GM19397 (cell line): Measurements from ENCODE around the gene GABARAPL2.
"Not testable (repeated sequence)": the region's sequence is repeated elsewhere in the genome, so short reads cannot be mapped to it uniquely, and the experiment has no call there.

Experiments used
- ATAC-seq: cut with Tn5 transposase; IDR thresholded peaks from one replicate; pipeline ENCODE4 v1.9.1; 2021; ENCODE audit warnings: mild to moderate bottlenecking, moderate library complexity; ENCODE audit not compliant: unreplicated experiment

Gene GABARAPL2, protein sequence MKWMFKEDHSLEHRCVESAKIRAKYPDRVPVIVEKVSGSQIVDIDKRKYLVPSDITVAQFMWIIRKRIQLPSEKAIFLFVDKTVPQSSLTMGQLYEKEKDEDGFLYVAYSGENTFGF

DNA sequence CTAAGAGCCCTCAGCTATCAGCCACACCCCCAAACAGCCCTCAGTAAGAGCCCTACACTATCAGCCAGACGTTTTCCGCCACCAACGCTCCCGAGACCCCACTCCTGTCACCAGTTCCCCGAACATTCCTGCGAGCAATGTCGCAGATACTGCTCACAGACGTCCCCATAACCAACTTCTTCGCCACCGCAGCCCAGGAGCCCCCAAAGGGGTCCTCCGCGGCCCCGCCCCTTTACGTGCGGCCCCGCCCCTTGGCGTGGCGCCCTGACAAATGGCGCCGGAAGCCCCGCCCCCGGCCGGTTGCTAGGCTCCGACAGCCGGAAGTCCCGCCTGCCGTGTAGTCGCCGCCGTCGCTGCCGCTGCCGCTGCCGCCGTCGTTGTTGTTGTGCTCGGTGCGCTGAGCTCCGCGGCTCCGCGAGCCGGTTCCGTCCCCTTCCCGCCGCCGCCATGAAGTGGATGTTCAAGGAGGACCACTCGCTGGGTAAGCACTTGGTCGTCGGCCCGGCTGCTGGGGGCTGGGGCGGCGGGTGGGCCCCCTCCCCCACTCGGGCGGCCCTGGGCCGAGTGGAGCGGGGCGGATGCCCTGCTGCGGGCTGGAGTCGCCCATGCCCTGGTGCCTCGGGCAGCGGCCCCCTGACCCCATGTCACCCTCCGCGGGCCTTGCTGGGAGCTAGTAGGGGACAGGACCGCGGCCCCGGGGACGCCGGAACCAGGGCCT lies at the start of gene GABARAPL2:
Gene GABARAPL2, plus strand, starts transcription at position 340 of the 718 bp plus-strand sequence. Its CDS starts 108 bp downstream, at position 448.
- peak; percentile 81 for ATAC-seq

DNA sequence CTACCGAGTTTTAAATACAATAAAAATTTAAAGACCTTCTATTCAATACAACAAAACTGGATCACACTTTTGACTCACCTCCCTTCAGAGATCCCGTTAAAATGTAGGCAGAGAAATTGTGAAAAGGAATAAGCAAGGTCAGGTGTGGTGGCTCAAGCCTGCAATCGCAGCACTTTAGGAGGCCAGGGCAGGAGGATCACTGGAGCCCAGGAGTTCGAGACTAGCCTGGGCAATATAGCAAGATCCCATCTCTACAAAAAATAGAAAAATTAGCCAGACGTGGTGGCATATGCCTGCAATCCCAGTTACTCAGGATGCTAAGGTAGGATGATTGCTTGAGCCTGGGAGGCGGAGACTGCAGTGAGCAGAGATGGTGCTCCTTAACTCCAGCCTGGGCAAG lies 47.0 kb upstream of the GABARAPL2 start:
- ATAC-seq: no peak

DNA sequence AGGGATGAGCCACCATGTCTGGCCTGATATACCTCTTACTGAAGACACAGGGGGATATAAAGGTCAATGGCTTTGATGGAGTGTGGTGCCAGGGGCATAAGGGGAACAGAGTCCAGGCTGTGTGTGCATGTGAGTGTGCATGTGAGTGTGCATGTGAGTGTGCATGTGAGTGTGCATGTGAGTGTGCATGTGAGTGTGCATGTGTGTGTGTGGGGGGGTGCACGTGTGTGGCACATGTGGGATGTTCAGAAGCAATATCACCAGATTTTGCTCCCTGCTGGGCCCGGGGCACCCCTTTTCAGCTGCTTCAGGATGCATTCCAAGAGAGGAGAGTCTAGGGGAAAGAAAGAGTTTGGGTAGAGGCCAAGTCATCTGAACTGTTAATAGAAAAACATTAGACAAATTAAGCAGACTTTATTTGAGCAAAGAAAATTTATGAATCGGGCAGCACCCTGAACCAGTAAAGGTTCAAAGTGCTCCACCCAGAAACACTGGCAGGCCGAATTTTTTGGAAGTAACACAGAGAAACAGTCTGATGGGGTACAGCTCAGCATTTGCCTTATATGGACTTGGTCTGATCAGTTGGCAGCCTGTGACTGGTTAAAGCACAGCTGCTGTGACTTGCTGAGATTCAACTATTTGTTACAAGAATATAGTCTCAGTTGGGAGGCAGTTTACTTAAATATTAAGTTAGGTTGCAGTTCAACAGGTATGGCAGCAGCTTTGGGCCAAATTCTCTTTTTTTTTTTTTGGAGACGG lies 40.0 kb upstream of the GABARAPL2 start:
- ATAC-seq: no peak

DNA sequence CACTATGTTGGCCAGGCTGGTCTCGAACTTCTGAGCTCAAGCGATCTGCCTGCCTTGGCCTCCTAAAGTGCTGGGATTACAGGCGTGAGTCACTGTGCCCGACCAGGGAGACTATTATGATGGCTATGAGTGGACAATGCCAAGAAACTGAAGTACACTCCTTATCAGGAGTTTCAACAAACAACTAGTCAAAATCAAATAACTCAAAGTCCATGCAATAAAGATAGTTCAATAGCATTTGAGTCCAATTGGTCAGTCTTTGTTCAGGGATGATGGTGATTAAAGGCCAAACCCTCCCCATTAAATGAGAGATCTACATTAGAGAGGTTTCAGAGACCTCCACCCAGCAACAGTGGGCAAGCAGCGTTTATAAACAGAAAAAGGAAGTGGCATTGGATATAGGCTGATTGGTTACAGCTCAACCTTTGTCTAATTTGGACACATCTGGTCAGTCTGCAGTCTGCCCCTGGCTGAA lies 38.3 kb upstream of the GABARAPL2 start:
- ATAC-seq: no peak

DNA sequence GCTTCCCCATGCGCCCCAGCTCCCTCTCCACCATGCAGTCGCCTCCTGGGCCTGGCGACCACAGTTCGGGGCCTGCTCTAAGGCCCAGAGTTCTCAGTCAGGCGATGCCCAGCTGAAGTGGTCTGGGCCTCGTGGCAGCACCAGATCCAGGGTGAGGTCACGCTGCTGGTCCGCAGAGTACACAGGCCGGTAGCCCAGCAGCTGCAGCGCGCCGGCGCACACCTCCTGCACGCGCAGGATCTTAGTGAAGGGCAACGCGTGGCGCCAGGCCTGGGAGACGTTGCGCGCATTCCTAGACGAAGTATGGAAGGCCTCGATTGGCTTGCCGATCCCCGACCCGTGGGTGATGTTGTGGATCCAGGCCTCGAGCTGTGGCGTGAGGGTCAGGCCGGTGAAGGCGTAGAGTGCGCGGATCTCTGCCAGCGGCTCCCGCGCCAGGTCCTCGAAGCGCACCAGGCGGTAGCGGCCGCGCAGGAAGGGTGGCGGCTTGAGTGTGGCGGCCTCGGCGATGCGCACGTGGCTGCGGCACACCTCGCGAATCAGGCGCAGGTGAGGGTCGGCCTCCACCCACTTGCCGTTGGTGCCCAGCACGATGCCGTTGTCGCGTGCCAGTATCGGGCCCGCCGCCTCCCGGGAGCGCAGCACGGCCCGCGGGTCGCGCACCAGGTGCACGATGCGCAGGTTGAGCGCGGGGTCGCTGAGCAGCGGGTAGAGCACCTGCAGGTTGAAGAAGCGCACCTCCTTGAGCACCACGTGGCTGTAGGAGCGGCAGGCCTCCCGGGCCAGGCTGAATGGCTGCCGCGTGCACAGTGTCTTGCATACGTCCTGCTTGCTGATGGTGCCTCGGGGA lies 36.9 kb upstream of the GABARAPL2 start:
- no peak for ATAC-seq

DNA sequence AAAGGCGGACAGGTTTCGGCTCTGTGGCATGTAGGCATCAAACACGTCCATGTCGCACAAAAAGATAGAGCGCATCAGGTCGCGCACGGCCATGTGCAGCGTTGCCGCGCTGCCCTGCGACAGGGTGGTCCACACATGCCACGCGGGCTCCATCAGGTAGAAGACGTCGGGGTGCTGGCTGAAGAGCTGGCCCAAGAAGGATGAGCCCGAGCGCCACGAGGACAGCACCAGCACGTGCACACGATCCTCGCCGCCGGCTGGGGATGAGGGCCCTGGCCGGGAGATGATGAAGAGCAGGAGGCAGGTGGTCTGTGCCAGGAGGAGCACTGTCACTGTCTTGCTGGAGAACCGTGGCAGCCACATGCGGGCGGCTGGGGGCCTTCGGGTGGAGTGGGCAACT lies 36.2 kb upstream of the GABARAPL2 start:
- no peak for ATAC-seq

DNA sequence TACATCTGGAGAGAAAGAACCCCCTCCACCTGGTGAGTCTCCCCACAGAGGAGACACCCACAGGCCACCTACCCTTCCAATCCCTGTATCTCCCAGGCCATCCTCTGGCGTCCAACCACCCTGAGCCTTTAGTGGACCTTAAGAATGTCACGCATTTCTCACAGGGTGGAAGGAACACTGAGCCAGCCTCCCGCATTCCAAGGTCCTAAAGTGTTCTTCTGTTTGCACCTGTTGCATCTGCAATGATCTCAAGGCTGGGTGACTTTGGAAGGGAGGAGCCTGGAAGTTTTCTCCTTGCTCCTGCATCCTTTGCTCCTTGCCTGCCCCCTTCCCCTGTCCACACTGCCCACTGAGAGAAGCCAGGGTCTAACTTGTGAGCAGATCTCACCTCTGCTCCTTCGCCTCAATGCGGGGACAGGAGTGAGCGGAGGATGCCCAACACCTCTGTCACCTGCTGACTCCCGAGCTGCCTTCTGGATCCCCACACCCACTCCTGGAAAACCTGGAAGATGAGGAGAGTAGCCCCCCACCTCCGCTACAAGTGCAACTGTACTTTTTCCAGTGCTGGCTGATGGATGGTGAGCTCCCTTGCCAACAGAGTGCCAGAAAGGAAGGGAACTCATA lies 33.9 kb upstream of the GABARAPL2 start:
- no peak for ATAC-seq

DNA sequence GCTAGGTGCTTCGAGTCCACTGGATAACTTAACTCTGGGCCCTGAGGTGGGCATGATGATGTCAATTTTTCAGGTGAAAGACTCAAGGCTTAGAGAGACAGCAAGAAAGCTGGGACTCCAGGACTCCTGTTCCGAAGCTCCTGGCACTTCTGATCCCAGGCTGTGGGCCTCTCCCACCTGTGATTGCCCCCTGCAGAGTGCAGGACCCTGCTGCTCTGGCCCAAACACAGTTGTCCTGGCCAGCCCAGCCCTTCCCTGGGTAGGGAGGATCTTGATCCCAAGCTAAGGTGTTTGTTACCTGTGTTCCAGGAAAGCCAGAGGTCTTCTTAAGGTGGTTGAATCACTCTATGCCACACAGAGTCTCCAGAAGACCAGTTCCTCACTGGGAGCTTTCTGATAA lies 33.4 kb upstream of the GABARAPL2 start:
- ATAC-seq: no peak

DNA sequence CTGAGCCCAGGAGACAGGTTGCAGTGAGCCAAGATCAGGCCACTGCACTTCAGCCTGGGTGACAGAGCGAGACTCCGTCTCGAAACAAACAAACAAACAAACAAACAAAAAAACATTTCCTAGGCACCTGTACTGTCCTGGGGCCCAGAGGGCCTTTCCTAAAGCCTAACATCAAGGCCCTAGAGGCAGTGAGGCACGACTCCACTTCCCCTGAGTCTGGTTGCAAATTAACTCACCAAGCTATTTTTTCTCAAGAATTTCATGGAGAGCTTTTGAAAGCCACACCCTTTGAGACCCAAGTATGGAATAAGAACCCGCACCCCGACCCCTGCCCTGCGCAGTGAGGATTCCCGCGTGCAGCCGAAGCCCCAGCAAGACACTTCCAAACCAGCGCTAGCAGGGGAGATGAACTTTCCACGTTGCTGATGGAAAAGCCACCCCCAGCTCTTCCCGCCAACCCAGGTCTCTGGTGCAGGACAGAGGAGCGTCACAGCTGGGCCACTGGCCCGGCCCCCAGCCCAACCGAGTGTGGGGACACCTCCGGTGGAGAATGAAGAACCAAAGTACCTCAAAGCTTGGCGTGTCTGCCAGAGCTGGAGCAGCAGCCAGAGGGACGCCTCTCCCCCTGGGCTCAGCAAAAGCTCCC lies 31.5 kb upstream of the GABARAPL2 start:
- no peak for ATAC-seq

DNA sequence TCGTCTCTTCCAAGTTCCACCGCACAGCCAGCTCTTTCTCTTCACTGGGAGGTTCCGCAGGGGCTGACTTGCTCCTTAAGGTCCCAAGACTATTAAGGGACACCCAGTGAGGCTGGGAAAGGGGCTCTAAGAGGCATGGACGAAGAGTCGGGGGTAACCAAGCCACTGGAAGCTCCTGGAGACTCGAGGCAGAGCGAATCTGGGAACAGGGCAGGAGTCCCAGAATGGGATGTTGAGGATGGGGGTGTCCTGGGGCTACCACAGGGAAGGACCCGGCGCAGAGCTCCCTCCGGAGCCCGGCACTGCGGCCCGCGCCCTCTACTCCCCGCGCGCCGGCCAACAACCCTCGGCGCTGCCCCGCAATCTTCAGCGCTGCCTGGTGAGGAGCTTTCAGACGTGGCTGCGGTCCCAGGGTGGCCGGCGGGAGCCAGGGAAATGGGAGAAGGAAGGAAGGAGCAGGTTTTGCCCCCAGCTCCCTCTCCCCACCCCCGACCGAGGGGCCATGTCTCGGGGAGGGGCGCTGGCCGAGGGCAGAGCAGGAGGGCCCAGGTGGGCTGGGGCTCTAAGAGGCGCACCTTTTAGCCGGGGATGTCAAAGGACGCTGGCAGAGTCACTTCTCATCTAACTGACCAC lies 30.9 kb upstream of the GABARAPL2 start:
- ATAC-seq: no peak

DNA sequence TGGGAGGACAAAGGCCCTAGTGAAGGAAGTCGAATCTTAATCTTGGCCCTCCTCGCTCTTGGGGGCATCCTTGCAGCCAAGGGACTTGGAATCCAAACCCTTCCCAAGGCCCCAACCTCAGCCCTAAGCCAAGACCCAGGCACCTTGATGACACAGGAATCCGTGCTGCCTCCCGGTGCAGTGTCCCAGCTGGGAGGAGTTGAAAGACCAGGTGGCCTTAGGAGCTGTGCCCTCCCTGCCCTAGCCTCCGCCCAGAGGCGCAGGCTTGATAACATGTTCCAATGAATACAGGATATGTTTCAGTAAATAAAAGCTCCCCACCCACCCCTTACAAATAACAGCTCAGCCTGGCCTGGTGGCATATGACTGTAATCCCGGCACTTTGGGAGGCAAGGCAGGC lies 30.3 kb upstream of the GABARAPL2 start, which contains the start of gene CHST5:
Gene CHST5, minus strand, starts transcription at position 208 of the 400 bp plus-strand sequence. CDS start 5,724 bp downstream, outside the sequence.
- no peak for ATAC-seq

DNA sequence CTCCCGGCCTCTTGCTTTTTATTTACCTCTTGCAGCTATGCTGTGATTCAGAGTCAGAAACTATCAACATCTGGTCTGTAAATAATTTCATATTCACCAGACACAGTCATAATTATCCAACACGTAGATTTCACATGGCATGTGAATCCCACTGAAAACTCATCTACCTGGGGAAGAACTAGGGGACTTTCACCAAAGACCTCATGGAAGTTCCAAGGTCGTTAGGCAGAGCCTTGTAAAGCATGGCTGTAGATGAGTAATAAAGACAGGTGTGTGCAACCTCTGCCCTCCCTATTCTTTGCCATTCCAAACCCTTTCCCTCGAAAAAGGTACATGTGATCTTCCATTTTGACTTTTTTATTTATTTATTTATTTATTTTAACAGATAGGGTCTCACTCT lies 28.4 kb upstream of the GABARAPL2 start:
- ATAC-seq: no peak

DNA sequence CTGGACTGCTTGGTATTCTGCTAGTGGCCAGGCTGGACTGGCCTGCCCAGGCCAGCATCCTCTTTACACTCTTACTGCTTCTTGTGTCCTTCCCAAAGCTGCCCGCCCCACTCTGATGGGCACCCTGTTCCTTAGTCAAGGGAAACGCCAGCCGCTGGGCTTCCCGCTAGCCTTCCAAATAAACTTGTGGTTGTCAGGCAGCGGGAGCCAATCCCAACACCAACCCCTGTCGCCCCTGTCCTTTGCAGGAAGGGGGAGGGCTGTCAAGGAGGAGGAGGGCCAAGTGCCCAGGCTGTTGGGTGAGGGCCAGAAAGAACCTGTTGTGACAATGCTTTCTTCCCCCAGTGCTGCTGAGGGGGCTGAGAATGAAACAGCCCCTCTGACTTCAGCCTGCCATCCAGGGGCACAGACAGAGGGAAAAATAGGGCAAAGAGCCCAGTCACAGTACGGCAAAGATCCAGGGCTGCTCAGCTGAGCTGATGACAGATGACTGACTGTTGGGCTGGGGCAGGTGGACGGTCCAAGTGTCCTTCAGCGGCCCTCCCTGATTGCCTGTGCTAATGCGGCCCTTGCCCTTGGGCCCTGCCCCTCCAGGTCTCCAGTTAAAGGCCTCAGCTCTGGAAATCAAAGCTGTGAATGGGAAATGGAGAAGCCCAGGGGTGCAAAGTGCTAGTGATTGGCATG lies 27.2 kb upstream of the GABARAPL2 start:
- ATAC-seq: not testable (repeated sequence)

DNA sequence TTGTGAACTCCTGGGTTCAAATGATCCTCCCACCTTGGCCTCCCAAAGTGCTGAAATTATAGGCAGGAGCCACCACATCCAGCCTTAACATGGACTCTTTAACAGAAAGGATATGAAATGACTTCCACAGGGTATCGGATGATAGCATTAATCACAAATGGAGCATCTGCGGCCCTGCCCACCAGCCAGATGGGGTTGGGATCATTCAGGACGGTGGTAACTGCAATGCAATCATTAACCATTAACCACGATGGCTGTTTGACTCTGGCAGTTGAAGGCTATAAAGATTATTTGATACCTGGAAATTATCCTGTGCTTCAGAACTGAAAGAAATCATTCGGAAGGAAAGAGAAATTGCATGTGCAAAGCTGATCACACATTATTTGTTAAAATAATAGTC lies 24.9 kb upstream of the GABARAPL2 start:
- ATAC-seq: no peak

DNA sequence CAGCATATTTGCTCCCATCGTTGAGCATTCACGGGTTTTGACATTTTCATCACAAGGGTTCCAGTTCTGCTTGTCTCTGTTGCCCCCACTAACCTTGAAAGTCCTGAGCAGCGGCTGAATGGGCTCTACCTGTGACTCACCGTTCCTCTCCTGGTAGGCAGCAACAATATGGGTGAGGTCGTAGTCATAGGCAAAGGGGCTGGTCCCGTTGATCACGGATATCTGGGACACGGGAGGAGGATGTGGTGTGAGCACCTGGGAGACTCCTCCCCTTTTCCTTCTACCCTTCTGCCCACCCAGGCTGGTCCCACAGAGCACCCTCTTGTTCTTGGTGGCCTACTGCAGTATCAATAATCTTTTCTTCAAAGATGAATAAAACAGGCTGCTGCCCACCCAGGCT lies 23.7 kb upstream of the GABARAPL2 start:
- ATAC-seq: not testable (repeated sequence)

DNA sequence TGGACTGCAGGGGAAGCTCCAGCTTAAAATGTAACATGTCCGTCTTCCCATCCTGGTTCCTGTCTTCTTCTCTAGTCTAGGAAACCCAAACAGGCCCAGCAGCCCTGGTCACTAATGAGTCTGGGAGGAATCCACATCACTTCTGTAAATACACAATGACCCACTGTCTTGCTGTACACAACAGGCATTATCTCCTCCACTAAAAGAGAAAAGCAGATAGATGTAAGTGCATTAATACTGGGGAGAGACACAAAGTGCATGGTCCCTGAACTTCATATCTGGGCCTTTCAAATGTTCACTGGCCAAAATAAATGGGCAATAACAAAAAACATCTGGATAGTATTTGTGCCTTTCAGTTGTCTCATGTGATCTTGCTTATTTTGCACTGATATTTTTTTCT lies 20.3 kb upstream of the GABARAPL2 start:
- ATAC-seq: not testable (repeated sequence)

DNA sequence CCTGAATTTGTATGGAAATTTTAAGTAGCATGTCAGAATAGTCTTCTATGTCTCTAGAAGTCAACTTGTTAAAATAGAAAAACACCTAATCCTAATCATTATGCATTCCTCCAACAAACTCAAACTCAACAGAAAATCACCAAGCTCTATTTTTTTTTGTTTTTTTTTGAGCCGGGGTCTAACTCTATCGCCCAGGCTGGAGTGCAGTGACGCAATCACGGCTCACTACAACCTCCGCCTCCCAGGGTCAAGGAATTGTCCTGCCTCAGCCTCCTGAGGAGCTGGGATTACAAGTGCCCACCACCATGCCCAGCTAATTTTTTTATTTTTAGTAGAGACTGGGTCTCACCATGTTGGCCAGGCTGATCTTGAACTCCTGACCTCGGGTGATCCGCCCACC lies 19.9 kb upstream of the GABARAPL2 start:
- ATAC-seq: no peak

DNA sequence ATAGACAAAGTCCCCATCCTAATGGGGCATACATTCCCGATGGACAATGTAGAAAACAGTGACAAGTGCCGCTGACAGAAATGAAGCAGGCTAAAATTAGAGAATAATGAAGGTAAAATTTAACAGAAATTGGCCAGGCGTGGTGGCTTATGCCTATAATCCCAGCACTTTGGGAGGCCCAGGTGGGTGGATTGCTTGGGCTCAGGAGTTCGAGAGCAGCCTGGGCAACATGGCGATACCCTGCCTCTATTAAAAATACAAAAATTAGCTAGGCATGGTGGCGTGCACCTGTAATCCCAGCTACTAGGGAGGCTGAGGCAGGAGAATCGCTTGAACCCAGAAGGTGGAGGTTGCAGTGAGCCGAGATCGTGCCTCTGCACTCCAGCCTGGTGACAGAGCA lies 17.7 kb upstream of the GABARAPL2 start:
- ATAC-seq: not testable (repeated sequence)

DNA sequence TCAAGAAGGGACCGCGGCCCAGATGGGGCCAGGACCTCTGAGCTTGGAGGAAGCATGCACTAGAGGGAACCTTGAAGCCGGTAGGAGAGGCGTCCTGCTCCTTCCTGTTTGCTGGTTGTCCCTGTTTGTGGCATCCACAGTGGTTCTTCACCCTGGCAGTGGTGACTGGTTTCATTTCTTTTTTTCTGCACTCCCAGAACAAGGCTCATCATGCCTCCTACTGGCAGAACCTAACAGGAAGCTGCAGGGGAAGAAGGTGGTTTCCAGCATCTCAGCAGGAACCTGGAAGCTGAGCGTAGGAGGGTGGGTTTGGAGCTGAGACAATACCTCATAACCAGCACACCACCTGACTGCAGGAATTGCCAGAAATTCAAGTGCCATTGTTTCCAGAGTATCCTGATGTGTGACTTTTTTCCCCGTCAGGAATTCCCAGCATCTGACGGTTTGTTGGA lies 15.9 kb upstream of the GABARAPL2 start:
- peak; percentile 85 for ATAC-seq
